ENCODE data around the gene TP53INP2. TPM values are rescaled to one million over a fixed set of nuclear protein-coding genes. Genes with fewer than 3 reads are reported as not detected.

Gene TP53INP2
- total RNA-seq, 1 experiment from 2014 or later: 7.1 TPM

GRCh38 chr20:34715384-34715783 is 11.2 kb downstream of the TP53INP2 start:
- Histone ChIP-seq H3K9ac (ENCODE audit: low read length) (no peak overlapping the region; the same call in 1 of the 2 replicates), H4K20me1 (ENCODE audit: insufficient read depth) (no peaks in the 10 kb centered on the region), H3K27ac (ENCODE audit: low read depth, low read length) (no peak overlapping the region), H3K27me3 (ENCODE audit: insufficient read depth, low read length) (no peaks in the 10 kb centered on the region), H3K9me3 (ENCODE audit: control insufficient read depth in 1 of 2, insufficient read depth in 1 of 2, low read depth in 1 of 2, low read length in 2 of 2) (no peaks in the 10 kb centered on the region), H2AFZ (ENCODE audit: low read depth, low read length, poor library complexity, severe bottlenecking) (no peak overlapping the region), H3K4me3 (replicated peaks in 1 of 2; ENCODE audit: low read depth in 1 of 2, low read length in 2 of 2) (no peak overlapping the region), H3K36me3 (ENCODE audit: control insufficient read depth in 1 of 2, insufficient read depth in 2 of 2, low read length in 2 of 2) (peaks cover 0 to 4% of the 10 kb centered on the region in 2 experiments; a peak in 1 of 4 replicates), H3K4me1 (ENCODE audit: control insufficient read depth in 1 of 2, insufficient read depth in 2 of 2, low read length in 2 of 2) (peaks cover 8 to 40% of the 10 kb centered on the region in 2 experiments), H3K4me2 (ENCODE audit: low read length) (peak overlapping the region; percentile 17; the same call in 1 of the 2 replicates), H3K9me2 (ENCODE audit: insufficient read depth) (no peaks in the 10 kb centered on the region), H3K79me2 (ENCODE audit: insufficient read depth, low read length) (no peaks in the 10 kb centered on the region)
- intact Hi-C loops (cut with micrococcal nuclease): no loop called here
- ChIA-PET RAD21 (ENCODE audit: low non-redundant PET in 1 of 2, low total read pairs in 2 of 2, uncharacterized antibody in 2 of 2, unreplicated experiment in 2 of 2) (no interaction called here), CTCF (no interaction called here), POLR2A (no interaction called here)
- DNase-seq (ENCODE audit: low read depth, low spot score) (no peak), ATAC-seq (no peak)
- no peak for TF ChIP-seq JUND (IDR thresholded peaks at IDR 0.05)
- TF ChIP-seq ZBTB33 (IDR thresholded peaks at IDR 0.05; ENCODE audit: extremely low read depth, insufficient replicate concordance, low read length): no peak
- no peak for TF ChIP-seq CBX3 (IDR thresholded peaks at IDR 0.05; ENCODE audit: low read depth)
- no peak for TF ChIP-seq REST (IDR thresholded peaks at IDR 0.05; ENCODE audit: low read depth)
- no peak for TF ChIP-seq SRF (IDR thresholded peaks at IDR 0.05; ENCODE audit: low read depth)
- TF ChIP-seq CEBPB (IDR thresholded peaks at IDR 0.05; ENCODE audit: low read depth): no peak
- no peak for TF ChIP-seq FOSL1 (IDR thresholded peaks at IDR 0.05; ENCODE audit: low read depth)
- no peak for TF ChIP-seq ZFX (IDR thresholded peaks at IDR 0.05)
- no peak for TF ChIP-seq POLR2AphosphoS5 (IDR thresholded peaks at IDR 0.05; ENCODE audit: low read depth, low read length)
- no peak for TF ChIP-seq ZNF274 (IDR thresholded peaks at IDR 0.05; ENCODE audit: low read depth, low read length)
- TF ChIP-seq ATF3 (IDR thresholded peaks at IDR 0.05): no peak
- TF ChIP-seq SIN3A (IDR thresholded peaks at IDR 0.05; ENCODE audit: low read depth): no peak
- TF ChIP-seq TCF7L2 (IDR thresholded peaks at IDR 0.05; ENCODE audit: borderline replicate concordance, extremely low read depth, insufficient read depth, insufficient read length): no peak
- no peak for TF ChIP-seq YY1 (IDR thresholded peaks at IDR 0.05; ENCODE audit: extremely low read depth, insufficient replicate concordance, low read depth, low read length)
- TF ChIP-seq RAD21 (IDR thresholded peaks at IDR 0.05; ENCODE audit: low read depth): no peak
- TF ChIP-seq CTCF (IDR thresholded peaks at IDR 0.05 in 2 of 3, conservative IDR thresholded peaks at IDR 0.05 in 1 of 3; ENCODE audit: borderline replicate concordance in 1 of 3, insufficient read depth in 1 of 3, low read depth in 2 of 3, low read length in 2 of 3): no peak
- no peak for TF ChIP-seq EZH2 (IDR thresholded peaks at IDR 0.05)
- TF ChIP-seq EGR1 (IDR thresholded peaks at IDR 0.05; ENCODE audit: low read depth): no peak
- no TSS peak for BruUV-seq (replicated peaks)

Measured in HCT116 (cell line).